HepG2 (cell line): ENCODE data around the gene GBA2. TPM values are rescaled to one million over a fixed set of nuclear protein-coding genes. Genes with fewer than 3 reads are reported as not detected.
A peak's percentile ranks its signal among the peaks of the same experiment; 100 is the strongest.

Experiments used
- ARID4A ChIP-seq: sonication (generic); formaldehyde crosslinking; IDR thresholded peaks from 2 replicates; pipeline ENCODE4 v1.5.0; 2020; ENCODE audit warnings: mild to moderate bottlenecking, missing genetic modification reagents, borderline replicate concordance
- BCL3 ChIP-seq: sonication (generic); formaldehyde crosslinking; IDR thresholded peaks from 2 replicates; pipeline ENCODE4 v1.5.1; 2020; ENCODE audit warnings: mild to moderate bottlenecking, missing genetic modification reagents, moderate library complexity
- CHD4 ChIP-seq: fragments of 200-600 bp; sonication (generic); IDR thresholded peaks from 2 replicates; pipeline ENCODE4 v1.7.0; 2017; ENCODE audit warnings: mild to moderate bottlenecking, low read length, borderline replicate concordance
- JDP2 ChIP-seq: sonication (generic); formaldehyde crosslinking; IDR thresholded peaks from 2 replicates; pipeline ENCODE4 v1.8.1; 2022; ENCODE audit warnings: missing genetic modification reagents, borderline replicate concordance
- LCORL ChIP-seq, 2 experiments: fragments of 450-650 bp in 1 of 2; sonication (generic) in 1 of 2; formaldehyde crosslinking in 1 of 2; IDR thresholded peaks; 2 replicates each; pipeline versions ENCODE4 v1.5.0 to v1.6.1; 2017 to 2020; ENCODE audit warnings: antibody characterized with exemption in 1 of 2, missing genetic modification reagents in 1 of 2
- PAXIP1 ChIP-seq: sonication (generic); formaldehyde crosslinking; conservative IDR thresholded peaks from 2 replicates; pipeline ENCODE4 v1.4.0; 2020; ENCODE audit warnings: mild to moderate bottlenecking, missing genetic modification reagents, moderate library complexity
- PHF5A ChIP-seq: IDR thresholded peaks from one replicate; pipeline ENCODE4 v1.6.1; 2018; ENCODE audit warnings: low read depth, missing genetic modification reagents; ENCODE audit not compliant: unreplicated experiment
- SAP130 ChIP-seq: IDR thresholded peaks from 2 replicates; pipeline ENCODE4 v1.6.1; 2016; ENCODE audit warnings: low read depth
- SRF ChIP-seq: IDR thresholded peaks from 2 replicates; pipeline ENCODE4 v1.6.1; 2011; ENCODE audit warnings: mild to moderate bottlenecking, low read depth, low read length, moderate library complexity
- TBL1XR1 ChIP-seq: fragments of 150-350 bp; IDR thresholded peaks from 2 replicates; pipeline ENCODE4 v1.6.1; 2014; ENCODE audit warnings: borderline replicate concordance, low read length; ENCODE audit not compliant: partially characterized antibody
- XRCC5 ChIP-seq: fragments of 200-400 bp; formaldehyde crosslinking; optimal IDR thresholded peaks from 2 replicates; pipeline ENCODE3; 2017; ENCODE audit warnings: mild to moderate bottlenecking, low read length
- ZBTB37 ChIP-seq: sonication (generic); formaldehyde crosslinking; IDR thresholded peaks from 2 replicates; pipeline ENCODE4 v1.4.0; 2020; ENCODE audit warnings: mild to moderate bottlenecking, missing genetic modification reagents
- ZBTB49 ChIP-seq: sonication (generic); formaldehyde crosslinking; IDR thresholded peaks from 2 replicates; pipeline ENCODE4 v1.4.0; 2020; ENCODE audit warnings: missing genetic modification reagents, borderline replicate concordance
- ZNF17 ChIP-seq: sonication (generic); formaldehyde crosslinking; IDR thresholded peaks from 2 replicates; pipeline ENCODE4 v1.5.0; 2020; ENCODE audit warnings: mild to moderate bottlenecking, missing genetic modification reagents
- ZNF451 ChIP-seq: sonication (generic); formaldehyde crosslinking; IDR thresholded peaks from 2 replicates; pipeline ENCODE4 v1.5.0; 2020; ENCODE audit warnings: mild to moderate bottlenecking, missing genetic modification reagents
- polyA plus RNA-seq, 8 experiments: library from polyadenylated mRNA; depleted of rRNA in 3 of 8; stranded (reverse) in 7 of 8; unstranded in 1 of 8; fragments of >200 nt; fragmentation: Illumina TruSeq in 4 of 8; extraction: Trizol in 4 of 8; gene quantifications; 2 replicates each; pipeline versions ENCODE4 v1.2.1 to v1.2.3, GENCODE V29; 2011 to 2016; ENCODE audit warnings: low read depth in 4 of 8, missing spikeins in 1 of 8, mixed read lengths in 1 of 8; ENCODE audit not compliant: insufficient read depth in 1 of 8
- total RNA-seq, 5 experiments: library from RNA; depleted of rRNA; stranded (reverse); fragments of >200 nt; fragmentation: Illumina TruSeq; extraction: Trizol; gene quantifications; 2 replicates each; pipeline ENCODE4 v1.2.3, GENCODE V29; 2016; ENCODE audit warnings: low read depth in 1 of 5

GBA2 gene
- total and polyA plus RNA-seq, 2 of the 13 experiments (the other 11 are each of a cell fraction or from before 2014, with no cell fraction given) = 37.5 to 86.1 TPM

GRCh38 chr9:35757226-35757891 is 8.3 kb upstream of the GBA2 start (continued):
- TF ChIP-seq ZNF451 (CRISPR knock-in tag) = no peak
- TF ChIP-seq LCORL (IDR thresholded peaks at IDR 0.05) = no peak
- no peak; the same call in 1 of the 2 replicates for TF ChIP-seq LCORL (CRISPR knock-in tag; IDR thresholded peaks at IDR 0.05)
- TF ChIP-seq SRF = peak; percentile 54; the same call in 1 of the 2 replicates
- TF ChIP-seq ZBTB49 (CRISPR knock-in tag) = no peak
- TF ChIP-seq PAXIP1 (CRISPR knock-in tag) = no peak
- TF ChIP-seq SAP130 (CRISPR knock-in tag) = no peak; the same call in none of the 2 replicates
- TF ChIP-seq PHF5A (CRISPR knock-in tag) = no peak
- TF ChIP-seq CHD4 = no peak
- peak; percentile 75; the same call in 1 of the 2 replicates for TF ChIP-seq ZBTB37 (CRISPR knock-in tag)
- TF ChIP-seq TBL1XR1 = no peak
- TF ChIP-seq BCL3 (CRISPR knock-in tag) = no peak
- peak; percentile 46; the same call in 1 of the 2 replicates for TF ChIP-seq ARID4A (CRISPR knock-in tag)
- no peak for TF ChIP-seq ZNF17 (CRISPR knock-in tag)
- no peak for TF ChIP-seq JDP2
- no peak for TF ChIP-seq XRCC5
